Adipose tissue (tissue), 3 donors: ENCODE results near the gene CD38. TPM values are rescaled to one million over a fixed set of nuclear protein-coding genes. Genes with fewer than 3 reads are reported as not detected.
"Not testable (repeated sequence)": the region's sequence is repeated elsewhere in the genome, so short reads cannot be mapped to it uniquely, and the experiment has no call there.

Experiments
- H3K27ac ChIP-seq: one replicate; pipeline ENCODE4 v1.5.1; 2013; ENCODE audit warnings: low read depth, low read length
- WGBS, 3 donors: extraction: QIAGEN DNeasy Blood & Tissue Kit; methylation state at CpG; one replicate each; pipeline ENCODE4 v1.1.7; 2013; 5-methylcytosine and 5-hydroxymethylcytosine counted together
- polyA plus RNA-seq, 3 donors: library from polyadenylated mRNA; stranded (reverse); fragments of 200-250 nt; gene quantifications; one replicate each; pipeline ENCODE4 v1.2.3, GENCODE V29; 2013
- donor health status: healthy with polysubstance abuse.
- donor health status: Bipolar disorder and iron deficiency.
- donor health status: healthy.

The CD38 gene
- 1 to 10 TPM in 2 of 3 donors, under 1 TPM in 1; 0.94 to 4.7 (median 4.5) TPM for polyA plus RNA-seq

DNA sequence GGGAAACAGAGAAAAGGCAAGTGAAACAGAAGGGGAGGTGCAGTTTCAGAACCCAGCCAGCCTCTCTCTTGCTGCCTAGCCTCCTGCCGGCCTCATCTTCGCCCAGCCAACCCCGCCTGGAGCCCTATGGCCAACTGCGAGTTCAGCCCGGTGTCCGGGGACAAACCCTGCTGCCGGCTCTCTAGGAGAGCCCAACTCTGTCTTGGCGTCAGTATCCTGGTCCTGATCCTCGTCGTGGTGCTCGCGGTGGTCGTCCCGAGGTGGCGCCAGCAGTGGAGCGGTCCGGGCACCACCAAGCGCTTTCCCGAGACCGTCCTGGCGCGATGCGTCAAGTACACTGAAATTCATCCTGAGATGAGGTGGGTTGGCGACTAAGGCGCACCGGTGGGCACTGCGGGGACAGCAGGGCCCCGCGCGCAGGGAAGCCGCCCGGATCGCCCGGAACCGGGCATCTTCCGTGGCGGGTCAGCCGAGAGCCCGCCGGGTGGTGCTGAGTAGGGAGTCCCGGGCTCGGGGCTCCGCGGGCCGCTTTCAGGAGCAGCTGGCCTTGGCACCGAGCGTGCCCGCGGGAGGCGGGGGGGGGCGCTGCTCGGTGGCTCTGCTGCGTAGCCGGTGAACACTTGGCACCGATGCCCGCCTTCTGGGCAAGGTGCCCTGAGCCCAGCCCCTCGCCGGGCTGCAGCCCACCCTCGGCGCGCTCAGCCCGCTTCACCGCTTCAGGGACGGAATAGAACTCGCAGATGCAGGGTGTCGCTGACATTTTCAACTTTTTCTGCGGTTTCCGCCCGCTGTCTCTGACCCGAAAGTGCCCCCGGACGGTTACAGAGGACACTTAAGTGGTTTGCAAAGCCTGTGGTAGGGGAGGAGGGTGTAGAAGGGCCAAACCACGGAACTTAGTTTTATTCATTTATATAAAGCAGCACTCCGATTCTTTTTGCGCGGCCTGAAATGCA lies at the start of gene CD38:
TSS of gene CD38 (plus strand) at position 40 of the 953 bp plus-strand sequence. CDS start at position 127, 87 bp downstream.
- 1 to 2% (median 1%) methylated on average over 73 to 76 of the region's 76 CpGs for WGBS, 3 donors
- no peak within 1 kb of the TSS for H3K27ac ChIP-seq

- no peak overlapping the region for H3K27ac ChIP-seq
- 13 to 19% (median 15%) methylated on average over 3 of the region's 3 CpGs for WGBS, 3 donors
Observed at GRCh38 chr4:15729910-15730533, 48.1 kb upstream of the CD38 start.

- 65 to 78% (median 77%) methylated on average over 5 of the region's 5 CpGs for WGBS, 3 donors
- not testable (repeated sequence) for H3K27ac ChIP-seq
Observed at GRCh38 chr4:15733061-15733460, 45.1 kb upstream of the CD38 start.

DNA sequence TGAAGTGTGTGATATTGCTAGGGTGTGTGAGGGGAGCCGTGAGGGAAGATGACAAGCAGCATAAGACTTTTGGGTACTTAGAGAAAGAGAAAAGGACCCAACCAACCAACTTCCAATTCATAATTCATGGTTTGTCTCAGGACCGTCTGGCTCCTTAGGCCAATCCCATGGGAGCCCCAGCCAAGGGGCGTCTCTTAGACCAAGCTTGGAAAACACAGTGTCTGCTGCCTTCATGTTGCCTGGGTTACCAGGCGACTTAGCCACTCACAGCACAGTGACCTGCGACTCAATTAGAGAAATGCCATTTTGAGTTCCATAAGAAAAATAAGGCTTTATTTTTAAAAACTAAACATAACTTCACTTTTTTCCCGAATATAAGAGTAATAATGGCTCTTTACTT lies 42.6 kb upstream of the CD38 start:
- 65 to 85% (median 78%) methylated on average over 6 of the region's 6 CpGs for WGBS, 3 donors
- no peak overlapping the region for H3K27ac ChIP-seq

DNA sequence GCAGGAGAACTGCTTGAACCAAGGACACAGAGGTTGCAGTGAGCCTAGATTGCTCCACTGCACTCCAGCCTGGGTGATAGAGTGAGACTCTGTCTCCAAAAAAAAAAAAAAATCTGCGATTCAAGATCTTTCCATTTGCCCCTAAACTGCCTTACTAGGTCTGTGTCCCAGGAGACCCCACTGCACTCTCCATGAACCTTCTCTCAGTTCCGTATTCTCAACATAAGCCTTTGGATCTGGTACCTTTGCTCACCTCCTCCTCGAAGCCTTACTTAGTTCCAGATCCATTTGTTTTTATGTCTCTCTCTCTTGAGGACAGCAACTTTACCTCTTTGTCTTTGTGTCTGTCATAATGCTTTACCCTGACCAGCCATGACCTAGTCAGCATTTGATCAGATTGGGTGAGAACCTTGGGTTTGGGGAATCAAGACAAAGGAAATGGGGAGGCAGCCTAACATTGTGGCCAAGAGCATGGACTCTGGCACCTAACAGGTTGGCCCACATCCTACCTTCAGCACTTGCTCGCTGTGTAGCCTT lies 41.5 kb upstream of the CD38 start:
- 86 to 93% (median 91%) methylated on average over 4 of the region's 4 CpGs for WGBS, 3 donors

GRCh38 chr4:15737255-15737654 lies 40.9 kb upstream of the CD38 start:
- H3K27ac ChIP-seq, result no peak overlapping the region
- WGBS, 3 donors, result 35 to 77% (median 75%) methylated on average over 3 of the region's 3 CpGs

More for the DNA sequence above, 41.5 kb upstream of the CD38 start:
- H3K27ac ChIP-seq, result no peak overlapping the region

DNA sequence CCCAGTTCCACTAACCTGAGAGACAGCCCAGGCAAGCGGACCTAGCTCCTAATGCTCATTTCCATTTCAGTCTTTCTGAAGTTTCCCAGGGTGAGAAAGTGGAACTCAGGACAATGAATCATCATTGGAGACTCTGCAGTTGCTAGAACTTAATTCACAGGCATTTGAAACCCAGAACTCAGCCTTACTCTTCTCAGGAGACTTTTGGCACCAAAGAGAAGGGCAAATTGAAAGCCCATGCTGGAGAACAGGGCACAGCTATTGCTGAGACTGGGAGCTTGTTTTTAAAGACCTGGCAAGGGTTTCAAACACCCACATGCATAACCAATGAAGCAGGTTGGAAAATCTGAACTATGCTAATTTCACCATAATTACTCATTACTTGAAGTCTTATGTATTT lies 39.3 kb upstream of the CD38 start:
- WGBS, 3 donors, result 78 to 97% (median 92%) methylated on average over 1 of the region's 1 CpG
- H3K27ac ChIP-seq, result no peak overlapping the region

DNA sequence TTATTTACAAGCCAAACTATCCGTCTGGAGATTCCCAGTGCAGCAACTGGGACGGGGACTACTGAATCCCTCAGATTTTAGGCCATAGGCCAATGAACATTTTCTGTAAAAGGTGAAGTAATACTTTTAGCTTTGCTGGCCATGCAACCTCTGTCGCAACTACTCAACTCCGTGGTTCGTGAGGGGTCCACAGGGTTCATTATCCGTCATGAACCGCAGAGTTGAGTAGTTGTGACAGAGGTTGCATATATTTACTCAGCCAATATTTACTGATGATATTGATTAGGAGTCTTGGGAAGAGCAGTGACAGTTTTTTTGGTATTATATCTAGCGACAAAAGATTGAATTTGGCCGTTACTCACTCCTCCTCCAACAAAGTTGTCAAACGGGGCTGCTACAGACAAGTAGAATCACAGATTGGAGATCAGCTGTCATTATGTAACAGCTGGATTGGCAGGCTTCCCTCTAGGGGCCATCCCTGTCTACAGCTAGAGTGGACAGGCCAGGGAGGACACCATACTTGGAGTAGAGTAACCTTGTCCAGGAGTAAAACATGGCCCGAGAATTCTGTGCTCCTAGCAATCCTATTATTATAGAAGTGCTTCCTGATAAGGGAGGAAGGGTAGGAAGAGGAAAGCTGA lies 37.2 kb upstream of the CD38 start:
- no peak overlapping the region for H3K27ac ChIP-seq
- WGBS, 3 donors, result 51 to 73% (median 66%) methylated on average over 11 of the region's 11 CpGs

GRCh38 chr4:15742083-15742582 lies 36.0 kb upstream of the CD38 start:
- 61 to 75% (median 65%) methylated on average over 1 of the region's 1 CpG for WGBS, 3 donors
- no peak overlapping the region for H3K27ac ChIP-seq

GRCh38 chr4:15742637-15743036 lies 35.5 kb upstream of the CD38 start:
- 22 to 32% (median 30%) methylated on average over 1 of the region's 1 CpG for WGBS, 3 donors

GRCh38 chr4:15744016-15744545 lies 34.0 kb upstream of the CD38 start:
- no peak overlapping the region for H3K27ac ChIP-seq
- 36 to 44% (median 41%) methylated on average over 5 of the region's 5 CpGs for WGBS, 3 donors

More at GRCh38 chr4:15742637-15743036, 35.5 kb upstream of the CD38 start:
- no peak overlapping the region for H3K27ac ChIP-seq

DNA sequence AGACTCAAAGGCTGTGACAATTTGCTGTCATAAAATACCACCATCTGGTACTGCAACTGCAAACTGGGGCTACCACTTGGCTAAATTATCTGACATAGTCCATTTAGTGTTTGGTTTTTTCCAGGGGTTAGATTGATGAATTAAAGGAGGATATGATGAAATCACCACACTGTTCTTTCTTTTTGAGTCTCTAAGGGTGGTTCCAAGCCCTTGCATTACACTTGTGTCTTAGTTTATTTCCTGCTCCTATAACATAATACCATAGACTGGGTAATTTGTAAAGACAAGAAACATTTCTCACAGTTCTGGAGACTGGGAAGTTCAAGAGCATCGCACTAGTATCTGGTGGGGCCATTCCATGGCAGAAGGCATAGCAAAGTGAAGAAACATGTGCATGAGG lies 32.0 kb upstream of the CD38 start:
- H3K27ac ChIP-seq, result no peak overlapping the region
- 82 to 97% (median 92%) methylated on average over 1 of the region's 1 CpG for WGBS, 3 donors

- H3K27ac ChIP-seq, result no peak overlapping the region
- 62 to 70% (median 66%) methylated on average over 6 of the region's 6 CpGs for WGBS, 3 donors
Observed at GRCh38 chr4:15749001-15749400, 29.1 kb upstream of the CD38 start.

DNA sequence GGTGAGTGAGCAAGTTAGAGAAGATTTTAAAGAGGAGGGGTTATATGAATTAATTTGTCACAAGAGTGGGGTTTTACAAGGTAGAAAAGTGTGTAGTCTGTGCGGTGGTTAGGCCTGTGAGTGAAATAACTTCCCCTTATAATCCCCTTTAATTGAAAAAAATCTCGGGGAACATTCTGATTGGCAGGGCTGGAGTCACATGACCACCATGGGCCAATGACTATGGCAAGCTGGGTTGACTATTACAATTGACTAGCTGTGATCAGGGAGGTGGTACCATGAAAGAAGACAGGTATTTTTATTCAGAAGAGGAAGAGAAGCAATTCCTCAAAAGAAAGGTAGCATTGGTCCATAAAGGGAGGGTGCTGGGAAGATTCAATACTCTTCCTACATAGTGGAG lies 27.0 kb upstream of the CD38 start:
- no peak overlapping the region for H3K27ac ChIP-seq
- 93 to 98% (median 96%) methylated on average over 2 of the region's 2 CpGs for WGBS, 3 donors

GRCh38 chr4:15753081-15753480 lies 25.0 kb upstream of the CD38 start:
- no peak overlapping the region for H3K27ac ChIP-seq
- 86 to 88% (median 88%) methylated on average over 6 of the region's 6 CpGs for WGBS, 3 donors

- no peak overlapping the region for H3K27ac ChIP-seq
- 13 to 58% (median 22%) methylated on average over 4 of the region's 4 CpGs for WGBS, 3 donors
Observed at GRCh38 chr4:15753786-15754185, 24.3 kb upstream of the CD38 start.

DNA sequence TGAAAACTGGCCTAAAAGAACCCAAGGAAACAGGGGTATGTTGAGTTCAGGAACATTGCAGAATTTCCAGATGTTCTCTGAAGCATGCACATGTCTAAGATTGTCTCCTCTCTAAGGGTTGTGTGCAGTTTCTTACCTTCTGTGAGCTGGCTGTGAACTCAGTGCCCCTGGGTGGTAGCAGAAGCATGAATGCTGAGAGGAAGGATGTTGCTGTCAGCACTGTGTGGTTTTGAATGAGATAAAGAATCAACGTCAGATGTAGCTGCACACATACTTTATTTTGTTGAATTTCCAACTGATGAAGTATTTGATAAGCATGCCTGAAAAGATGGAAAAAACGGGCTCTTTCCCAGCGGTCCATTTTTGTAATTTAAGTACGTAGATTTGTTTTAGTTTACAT lies 23.8 kb upstream of the CD38 start:
- no peak overlapping the region for H3K27ac ChIP-seq

More for the DNA sequence above, 23.8 kb upstream of the CD38 start:
- WGBS, 3 donors, result 30 to 55% (median 45%) methylated on average over 4 of the region's 4 CpGs
